ENCODE measurements around the gene ACAP2.

DNA sequence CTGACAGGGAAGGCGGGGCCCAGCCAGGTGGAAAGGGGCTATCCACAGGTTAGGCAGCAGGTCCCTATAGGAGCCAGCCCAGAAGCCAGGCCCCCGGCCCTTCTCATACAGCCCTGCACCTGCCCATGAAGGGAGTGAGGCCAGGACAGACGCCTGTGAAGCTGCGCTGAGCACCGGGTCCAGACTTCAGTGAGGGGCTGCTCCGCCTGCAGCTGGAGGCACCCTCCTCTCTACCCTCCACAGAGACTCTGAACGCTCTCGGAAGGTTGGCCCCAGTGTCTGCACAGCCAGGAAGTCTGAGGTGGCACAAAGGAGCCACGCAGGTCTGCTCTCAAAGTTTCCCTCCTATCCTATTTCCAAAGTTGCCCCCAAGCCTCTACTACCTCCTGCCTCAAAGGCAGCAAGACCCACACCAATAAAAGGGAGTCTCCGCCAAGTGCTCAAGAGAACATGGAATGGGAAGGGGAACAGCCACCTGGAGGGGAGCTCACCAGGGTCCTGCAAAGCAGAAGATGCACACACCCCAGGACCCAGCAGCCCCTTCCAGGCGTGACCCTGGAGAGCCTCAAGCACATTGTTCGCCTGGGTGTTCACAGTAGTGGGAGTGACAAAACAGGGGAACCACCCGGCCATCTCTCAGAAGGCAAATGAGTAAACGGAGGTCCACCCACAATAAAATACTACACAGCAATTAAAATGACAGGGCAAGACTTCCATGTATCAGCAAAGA, 191.3 kb downstream of the ACAP2 start:
- TF ChIP-seq, protein P1, sequence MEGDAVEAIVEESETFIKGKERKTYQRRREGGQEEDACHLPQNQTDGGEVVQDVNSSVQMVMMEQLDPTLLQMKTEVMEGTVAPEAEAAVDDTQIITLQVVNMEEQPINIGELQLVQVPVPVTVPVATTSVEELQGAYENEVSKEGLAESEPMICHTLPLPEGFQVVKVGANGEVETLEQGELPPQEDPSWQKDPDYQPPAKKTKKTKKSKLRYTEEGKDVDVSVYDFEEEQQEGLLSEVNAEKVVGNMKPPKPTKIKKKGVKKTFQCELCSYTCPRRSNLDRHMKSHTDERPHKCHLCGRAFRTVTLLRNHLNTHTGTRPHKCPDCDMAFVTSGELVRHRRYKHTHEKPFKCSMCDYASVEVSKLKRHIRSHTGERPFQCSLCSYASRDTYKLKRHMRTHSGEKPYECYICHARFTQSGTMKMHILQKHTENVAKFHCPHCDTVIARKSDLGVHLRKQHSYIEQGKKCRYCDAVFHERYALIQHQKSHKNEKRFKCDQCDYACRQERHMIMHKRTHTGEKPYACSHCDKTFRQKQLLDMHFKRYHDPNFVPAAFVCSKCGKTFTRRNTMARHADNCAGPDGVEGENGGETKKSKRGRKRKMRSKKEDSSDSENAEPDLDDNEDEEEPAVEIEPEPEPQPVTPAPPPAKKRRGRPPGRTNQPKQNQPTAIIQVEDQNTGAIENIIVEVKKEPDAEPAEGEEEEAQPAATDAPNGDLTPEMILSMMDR (IDR thresholded peaks at IDR 0.05), result no peak
- TF ChIP-seq, protein P2, sequence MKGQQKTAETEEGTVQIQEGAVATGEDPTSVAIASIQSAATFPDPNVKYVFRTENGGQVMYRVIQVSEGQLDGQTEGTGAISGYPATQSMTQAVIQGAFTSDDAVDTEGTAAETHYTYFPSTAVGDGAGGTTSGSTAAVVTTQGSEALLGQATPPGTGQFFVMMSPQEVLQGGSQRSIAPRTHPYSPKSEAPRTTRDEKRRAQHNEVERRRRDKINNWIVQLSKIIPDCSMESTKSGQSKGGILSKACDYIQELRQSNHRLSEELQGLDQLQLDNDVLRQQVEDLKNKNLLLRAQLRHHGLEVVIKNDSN (CRISPR knock-in tag; IDR thresholded peaks at IDR 0.05), result no peak
- TF ChIP-seq CREM (CRISPR knock-in tag; IDR thresholded peaks at IDR 0.05), result no peak
- no peak for TF ChIP-seq SMAD3 (CRISPR knock-in tag; IDR thresholded peaks at IDR 0.05; ENCODE audit: borderline replicate concordance)
- TF ChIP-seq TP53 (CRISPR knock-in tag; IDR thresholded peaks at IDR 0.05), result no peak
